ENCODE data around the gene DUSP8.

GRCh38 chr11:1534682-1535081 lies 37.4 kb downstream of the DUSP8 start:
- TF ChIP-seq, protein P1, sequence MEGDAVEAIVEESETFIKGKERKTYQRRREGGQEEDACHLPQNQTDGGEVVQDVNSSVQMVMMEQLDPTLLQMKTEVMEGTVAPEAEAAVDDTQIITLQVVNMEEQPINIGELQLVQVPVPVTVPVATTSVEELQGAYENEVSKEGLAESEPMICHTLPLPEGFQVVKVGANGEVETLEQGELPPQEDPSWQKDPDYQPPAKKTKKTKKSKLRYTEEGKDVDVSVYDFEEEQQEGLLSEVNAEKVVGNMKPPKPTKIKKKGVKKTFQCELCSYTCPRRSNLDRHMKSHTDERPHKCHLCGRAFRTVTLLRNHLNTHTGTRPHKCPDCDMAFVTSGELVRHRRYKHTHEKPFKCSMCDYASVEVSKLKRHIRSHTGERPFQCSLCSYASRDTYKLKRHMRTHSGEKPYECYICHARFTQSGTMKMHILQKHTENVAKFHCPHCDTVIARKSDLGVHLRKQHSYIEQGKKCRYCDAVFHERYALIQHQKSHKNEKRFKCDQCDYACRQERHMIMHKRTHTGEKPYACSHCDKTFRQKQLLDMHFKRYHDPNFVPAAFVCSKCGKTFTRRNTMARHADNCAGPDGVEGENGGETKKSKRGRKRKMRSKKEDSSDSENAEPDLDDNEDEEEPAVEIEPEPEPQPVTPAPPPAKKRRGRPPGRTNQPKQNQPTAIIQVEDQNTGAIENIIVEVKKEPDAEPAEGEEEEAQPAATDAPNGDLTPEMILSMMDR (IDR thresholded peaks at IDR 0.05): no peak
- no peak for TF ChIP-seq POLR2A (IDR thresholded peaks at IDR 0.05)
- TF ChIP-seq EP300 (IDR thresholded peaks at IDR 0.05): no peak

Measured in ovary (tissue), 3 donors.